Natural killer cell (primary cell): ENCODE results near the gene LDOC1. TPM values are rescaled to one million over a fixed set of nuclear protein-coding genes. Genes with fewer than 3 reads are reported as not detected.

ENCODE experiments used
- ATAC-seq, 3 donors: fragments of 150-1000 bp in 2 of 3; fragments of 200-7000 bp in 1 of 3; cut with Tn5 transposase; 1 replicate in 1 of 3; 2 replicates in 2 of 3; pipeline ENCODE4 v1.10.0; 2021; ENCODE audit warnings: mild to moderate bottlenecking in 2 of 3, moderate library complexity in 2 of 3
- DNase-seq, 2 donors: peaks; one replicate each; pipeline versions ENCODE4 v3.0.0 to v3.0.0-alpha.2; 2013 to 2021; ENCODE audit warnings: mixed read lengths in 1 of 2
- H3K27ac ChIP-seq: one replicate; pipeline ENCODE4 v1.5.1; 2013; ENCODE audit warnings: mild to moderate bottlenecking, low read length
- H3K27me3 ChIP-seq: one replicate; pipeline ENCODE4 v1.6.1; 2013; ENCODE audit warnings: low read length; ENCODE audit not compliant: control insufficient read depth, insufficient read depth
- H3K36me3 ChIP-seq: one replicate; pipeline ENCODE4 v1.6.1; 2013; ENCODE audit warnings: low read length; ENCODE audit not compliant: control insufficient read depth, insufficient read depth
- H3K4me1 ChIP-seq: one replicate; pipeline ENCODE4 v1.6.1; 2013; ENCODE audit warnings: low read length; ENCODE audit not compliant: control insufficient read depth, insufficient read depth
- H3K4me3 ChIP-seq: one replicate; pipeline ENCODE4 v1.5.1; 2013; ENCODE audit warnings: low read length
- H3K9me3 ChIP-seq: one replicate; pipeline ENCODE4 v1.6.1; 2013; ENCODE audit warnings: low read length; ENCODE audit not compliant: control insufficient read depth, insufficient read depth
- H3K27ac Mint-ChIP-seq, 2 donors: one replicate each; pipeline ENCODE4 v1.8.0; 2022; ENCODE audit warnings: mild to moderate bottlenecking in 2 of 2, mixed read lengths in 2 of 2, moderate library complexity in 1 of 2
- H3K27me3 Mint-ChIP-seq, 2 donors: one replicate each; pipeline ENCODE4 v1.8.0; 2022; ENCODE audit warnings: low read depth in 2 of 2, mixed read lengths in 2 of 2
- H3K36me3 Mint-ChIP-seq: one replicate; pipeline ENCODE4 v1.8.0; 2022; ENCODE audit warnings: mixed read lengths
- H3K4me1 Mint-ChIP-seq, 2 donors: one replicate each; pipeline ENCODE4 v1.8.0; 2022; ENCODE audit warnings: mixed read lengths in 2 of 2
- H3K4me3 Mint-ChIP-seq: one replicate; pipeline ENCODE4 v1.8.0; 2022; ENCODE audit warnings: mild to moderate bottlenecking, moderate library complexity, mixed read lengths
- H3K9me3 Mint-ChIP-seq, 2 donors: one replicate each; pipeline ENCODE4 v1.8.0; 2022; ENCODE audit warnings: mixed read lengths in 2 of 2
- CTCF ChIP-seq: fragments of 200-600 bp; IDR thresholded peaks from one replicate; pipeline ENCODE4 v1.8.0; 2022; ENCODE audit warnings: antibody characterized with exemption
- WGBS: methylation state at CpG from one replicate; pipeline ENCODE4 v1.1.7; 2013; ENCODE audit warnings: missing lambda C conversion rate; ENCODE audit not compliant: insufficient coverage; 5-methylcytosine and 5-hydroxymethylcytosine counted together
- intact Hi-C: fragments of 100-400 bp; cut with micrococcal nuclease; formaldehyde crosslinking; loops from one replicate; pipeline ENCODE4 v1.14.2; 2022
- total RNA-seq, 4 donors: library from RNA; stranded (reverse); fragments of 120-200 nt in 1 of 4; gene quantifications; one replicate each; pipeline versions ENCODE4 v1.2.3 to v1.2.4, GENCODE V29; 2013 to 2022

The LDOC1 gene
- total RNA-seq, 3 donors from 2014 or later (not counting 1 experiment from before 2014, with no cell fraction given), result 3.5 to 7.3 (median 5.2) TPM

GRCh38 chrX:141127146-141127545, 49.8 kb downstream of the LDOC1 start:
- Mint-ChIP-seq H3K4me1 (no peaks in the 10 kb centered on the region), H3K36me3 (no peaks in the 10 kb centered on the region), H3K27ac (no peak overlapping the region), H3K27me3 (no peaks in the 10 kb centered on the region), H3K4me3 (no peak overlapping the region), H3K9me3 (no peaks in the 10 kb centered on the region)
- H3K27ac ChIP-seq, result no peak overlapping the region
- WGBS, result 83% methylated on average over 2 of the region's 2 CpGs
- no peaks in the 10 kb centered on the region for H3K4me1 ChIP-seq
- no peak overlapping the region for H3K4me3 ChIP-seq
- H3K36me3 ChIP-seq, result no peaks in the 10 kb centered on the region
- intact Hi-C loops, result no loop called here
- TF ChIP-seq CTCF, result no peak
- no peak for DNase-seq
- no peaks in the 10 kb centered on the region for H3K27me3 ChIP-seq
- no peak for ATAC-seq
- no peaks in the 10 kb centered on the region for H3K9me3 ChIP-seq

Other genes with a start within 250 kb of the LDOC1 start
- not detected for gene SPANXB1, start 174.5 kb downstream of the LDOC1 start, total RNA-seq
- gene SPANXC, start 65.4 kb upstream of the LDOC1 start, total RNA-seq, result not detected